Tibial nerve (tissue), 4 donors: ENCODE measurements around the gene AGTRAP.

Experiments
- EP300 ChIP-seq, 2 donors: sonication (generic); formaldehyde crosslinking; IDR thresholded peaks; one replicate each; pipeline ENCODE4 v1.6.1; 2017; ENCODE audit warnings: antibody characterized with exemption in 2 of 2, mild to moderate bottlenecking in 1 of 2
- TF ChIP-seq, protein P1 (sequence below), 5 experiments: fragments of 200-600 bp in 3 of 5; fragments of 450-650 bp in 2 of 5; sonication (generic) in 3 of 5; IDR thresholded peaks; one replicate each; pipeline ENCODE4 v1.5.1; 2016 to 2019; ENCODE audit warnings: antibody characterized with exemption in 5 of 5, mild to moderate bottlenecking in 3 of 5, moderate library complexity in 2 of 5

- TF ChIP-seq, protein P1, sequence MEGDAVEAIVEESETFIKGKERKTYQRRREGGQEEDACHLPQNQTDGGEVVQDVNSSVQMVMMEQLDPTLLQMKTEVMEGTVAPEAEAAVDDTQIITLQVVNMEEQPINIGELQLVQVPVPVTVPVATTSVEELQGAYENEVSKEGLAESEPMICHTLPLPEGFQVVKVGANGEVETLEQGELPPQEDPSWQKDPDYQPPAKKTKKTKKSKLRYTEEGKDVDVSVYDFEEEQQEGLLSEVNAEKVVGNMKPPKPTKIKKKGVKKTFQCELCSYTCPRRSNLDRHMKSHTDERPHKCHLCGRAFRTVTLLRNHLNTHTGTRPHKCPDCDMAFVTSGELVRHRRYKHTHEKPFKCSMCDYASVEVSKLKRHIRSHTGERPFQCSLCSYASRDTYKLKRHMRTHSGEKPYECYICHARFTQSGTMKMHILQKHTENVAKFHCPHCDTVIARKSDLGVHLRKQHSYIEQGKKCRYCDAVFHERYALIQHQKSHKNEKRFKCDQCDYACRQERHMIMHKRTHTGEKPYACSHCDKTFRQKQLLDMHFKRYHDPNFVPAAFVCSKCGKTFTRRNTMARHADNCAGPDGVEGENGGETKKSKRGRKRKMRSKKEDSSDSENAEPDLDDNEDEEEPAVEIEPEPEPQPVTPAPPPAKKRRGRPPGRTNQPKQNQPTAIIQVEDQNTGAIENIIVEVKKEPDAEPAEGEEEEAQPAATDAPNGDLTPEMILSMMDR (IDR thresholded peaks at IDR 0.05) = no peak
- no peak for TF ChIP-seq EP300 (IDR thresholded peaks at IDR 0.05)
Measured at GRCh38 chr1:11691928-11692711, 43.8 kb upstream of the AGTRAP start.
